Type B pancreatic cell (in vitro differentiated cells): ENCODE results near the gene TARS2. TPM values are rescaled to one million over a fixed set of nuclear protein-coding genes. Genes with fewer than 3 reads are reported as not detected.

Source experiments
- DNase-seq: peaks from one replicate; pipeline ENCODE4 v3.0.0; 2021; ENCODE audit warnings: mixed read lengths; ENCODE audit not compliant: unreplicated experiment; ENCODE audit errors: extremely low spot score
- H3K27ac Mint-ChIP-seq: 2 replicates; pipeline ENCODE4 v1.8.0; 2021; ENCODE audit warnings: mild to moderate bottlenecking, mixed read lengths
- H3K27me3 Mint-ChIP-seq: 2 replicates; pipeline ENCODE4 v1.8.0; 2021; ENCODE audit warnings: mixed read lengths
- H3K36me3 Mint-ChIP-seq: 2 replicates; pipeline ENCODE4 v1.8.0; 2021; ENCODE audit warnings: mixed read lengths
- H3K4me1 Mint-ChIP-seq: one replicate; pipeline ENCODE4 v1.8.0; 2021; ENCODE audit warnings: mixed read lengths; ENCODE audit not compliant: unreplicated experiment
- H3K4me3 Mint-ChIP-seq: 2 replicates; pipeline ENCODE4 v1.8.0; 2021; ENCODE audit warnings: mild to moderate bottlenecking, mixed read lengths
- H3K9me3 Mint-ChIP-seq: 2 replicates; pipeline ENCODE4 v1.8.0; 2021; ENCODE audit warnings: mixed read lengths
- total RNA-seq: library from RNA; stranded (reverse); gene quantifications from 2 replicates; pipeline ENCODE4 v1.2.1, GENCODE V29; 2021; ENCODE audit warnings: low replicate concordance
- TF ChIP-seq, protein P1 (sequence below): fragments of 200-600 bp; sonication (generic); conservative IDR thresholded peaks from 2 replicates; pipeline ENCODE4 v1.5.0; 2021; ENCODE audit warnings: antibody characterized with exemption, mild to moderate bottlenecking

TARS2 gene
- total RNA-seq, 1 donor from 2014 or later = 36.6 TPM

DNA sequence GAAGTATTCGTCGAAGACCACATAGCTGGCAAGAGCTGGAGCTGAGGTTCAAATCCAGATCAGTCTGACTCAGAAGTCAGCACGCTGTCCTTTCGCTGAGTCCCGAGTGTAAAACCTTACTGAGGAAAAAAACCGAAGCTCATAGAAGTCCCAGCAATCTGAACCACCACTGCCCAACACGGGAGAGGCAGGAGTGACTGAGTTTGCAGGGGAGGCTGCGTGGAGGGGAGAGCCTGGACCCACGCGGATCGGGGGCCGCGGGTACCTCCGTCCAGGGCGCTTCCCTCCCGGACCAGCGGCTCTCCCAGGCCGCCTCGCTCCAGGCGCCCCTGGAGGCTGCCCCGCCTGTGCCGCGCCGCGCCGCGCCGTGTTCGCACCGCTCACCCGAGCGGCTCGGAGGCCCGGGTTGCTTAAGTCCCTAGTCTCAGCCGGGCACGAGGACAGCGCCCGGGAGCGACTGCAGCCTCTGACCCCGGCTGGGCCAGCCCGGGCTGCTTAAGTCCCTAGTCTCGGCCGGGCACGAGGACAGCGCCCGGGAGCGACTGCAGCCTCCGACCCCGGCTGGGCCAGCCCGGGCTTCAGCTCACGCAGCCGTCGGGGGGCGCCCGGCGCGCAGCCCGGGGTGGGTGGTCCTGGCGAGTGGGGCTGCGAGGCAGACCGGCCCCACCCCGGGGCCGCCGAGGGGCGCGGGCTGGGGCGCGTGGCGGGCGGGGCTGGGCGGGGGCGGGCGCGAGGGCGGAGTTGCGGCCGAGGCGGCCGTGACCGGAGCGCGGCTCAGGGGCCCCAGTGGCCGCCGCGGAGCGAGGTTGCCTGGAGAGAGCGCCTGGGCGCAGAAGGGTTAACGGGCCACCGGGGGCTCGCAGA lies 61.6 kb downstream of the TARS2 start, which contains the start of gene ADAMTSL4:
Gene ADAMTSL4, plus strand, starts transcription at position 777 of the 864 bp plus-strand sequence. CDS start 2,881 bp downstream, outside the sequence.
- peaks cover 31% of the 10 kb centered on the region for H3K4me1 Mint-ChIP-seq
- peak within 1 kb of the TSS; percentile 87 for H3K27ac Mint-ChIP-seq
- H3K4me3 Mint-ChIP-seq = peak within 1 kb of the TSS; percentile 89
- TF ChIP-seq, protein P1, sequence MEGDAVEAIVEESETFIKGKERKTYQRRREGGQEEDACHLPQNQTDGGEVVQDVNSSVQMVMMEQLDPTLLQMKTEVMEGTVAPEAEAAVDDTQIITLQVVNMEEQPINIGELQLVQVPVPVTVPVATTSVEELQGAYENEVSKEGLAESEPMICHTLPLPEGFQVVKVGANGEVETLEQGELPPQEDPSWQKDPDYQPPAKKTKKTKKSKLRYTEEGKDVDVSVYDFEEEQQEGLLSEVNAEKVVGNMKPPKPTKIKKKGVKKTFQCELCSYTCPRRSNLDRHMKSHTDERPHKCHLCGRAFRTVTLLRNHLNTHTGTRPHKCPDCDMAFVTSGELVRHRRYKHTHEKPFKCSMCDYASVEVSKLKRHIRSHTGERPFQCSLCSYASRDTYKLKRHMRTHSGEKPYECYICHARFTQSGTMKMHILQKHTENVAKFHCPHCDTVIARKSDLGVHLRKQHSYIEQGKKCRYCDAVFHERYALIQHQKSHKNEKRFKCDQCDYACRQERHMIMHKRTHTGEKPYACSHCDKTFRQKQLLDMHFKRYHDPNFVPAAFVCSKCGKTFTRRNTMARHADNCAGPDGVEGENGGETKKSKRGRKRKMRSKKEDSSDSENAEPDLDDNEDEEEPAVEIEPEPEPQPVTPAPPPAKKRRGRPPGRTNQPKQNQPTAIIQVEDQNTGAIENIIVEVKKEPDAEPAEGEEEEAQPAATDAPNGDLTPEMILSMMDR = peak; percentile 46
- no peaks in the 10 kb centered on the region for H3K36me3 Mint-ChIP-seq
- H3K27me3 Mint-ChIP-seq = peaks cover 4% of the 10 kb centered on the region
- no peaks in the 10 kb centered on the region for H3K9me3 Mint-ChIP-seq
- DNase-seq = no peak

DNA sequence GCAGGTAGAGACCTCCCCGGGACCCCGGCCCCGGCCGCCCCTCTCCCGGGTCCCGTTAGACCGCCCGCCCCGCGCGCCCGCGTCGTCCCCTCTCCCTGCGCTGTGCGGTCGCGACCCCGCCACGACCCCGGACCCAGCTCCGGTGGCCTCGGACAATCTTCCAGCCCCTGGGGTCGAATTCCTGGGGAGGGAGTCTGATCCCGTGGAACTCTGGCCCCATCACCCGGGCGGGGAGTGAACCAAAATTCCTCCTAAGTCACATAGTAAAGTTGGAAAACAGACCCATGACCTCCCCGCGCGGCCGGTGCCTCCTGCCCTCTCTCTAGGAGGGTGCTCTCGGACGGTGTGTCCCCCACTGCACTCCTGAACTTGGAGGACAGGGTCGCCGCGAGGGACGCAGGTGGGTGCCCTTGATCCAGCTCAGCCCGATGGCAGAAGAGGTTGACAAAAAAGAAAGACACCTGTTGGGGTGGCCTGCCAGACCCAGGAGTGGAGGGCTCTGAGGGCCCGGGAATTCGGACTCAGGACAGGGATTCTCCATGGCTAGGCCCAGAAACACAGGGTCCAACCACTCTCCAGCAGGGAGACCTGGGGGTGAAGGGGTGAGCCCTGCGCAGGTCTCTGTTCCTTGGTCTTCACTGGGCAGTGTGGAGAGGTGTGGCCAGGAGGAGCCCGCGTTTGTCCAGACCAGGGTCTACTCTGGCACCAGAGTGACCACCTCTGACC lies 62.4 kb downstream of the TARS2 start:
- Mint-ChIP-seq H3K4me3 (peak overlapping the region; percentile 89), H3K9me3 (no peaks in the 10 kb centered on the region), H3K27ac (peak overlapping the region; percentile 87), H3K36me3 (no peaks in the 10 kb centered on the region), H3K4me1 (peaks cover 30% of the 10 kb centered on the region), H3K27me3 (peaks cover 4% of the 10 kb centered on the region)
- TF ChIP-seq, protein P1 = no peak
- no peak for DNase-seq

DNA sequence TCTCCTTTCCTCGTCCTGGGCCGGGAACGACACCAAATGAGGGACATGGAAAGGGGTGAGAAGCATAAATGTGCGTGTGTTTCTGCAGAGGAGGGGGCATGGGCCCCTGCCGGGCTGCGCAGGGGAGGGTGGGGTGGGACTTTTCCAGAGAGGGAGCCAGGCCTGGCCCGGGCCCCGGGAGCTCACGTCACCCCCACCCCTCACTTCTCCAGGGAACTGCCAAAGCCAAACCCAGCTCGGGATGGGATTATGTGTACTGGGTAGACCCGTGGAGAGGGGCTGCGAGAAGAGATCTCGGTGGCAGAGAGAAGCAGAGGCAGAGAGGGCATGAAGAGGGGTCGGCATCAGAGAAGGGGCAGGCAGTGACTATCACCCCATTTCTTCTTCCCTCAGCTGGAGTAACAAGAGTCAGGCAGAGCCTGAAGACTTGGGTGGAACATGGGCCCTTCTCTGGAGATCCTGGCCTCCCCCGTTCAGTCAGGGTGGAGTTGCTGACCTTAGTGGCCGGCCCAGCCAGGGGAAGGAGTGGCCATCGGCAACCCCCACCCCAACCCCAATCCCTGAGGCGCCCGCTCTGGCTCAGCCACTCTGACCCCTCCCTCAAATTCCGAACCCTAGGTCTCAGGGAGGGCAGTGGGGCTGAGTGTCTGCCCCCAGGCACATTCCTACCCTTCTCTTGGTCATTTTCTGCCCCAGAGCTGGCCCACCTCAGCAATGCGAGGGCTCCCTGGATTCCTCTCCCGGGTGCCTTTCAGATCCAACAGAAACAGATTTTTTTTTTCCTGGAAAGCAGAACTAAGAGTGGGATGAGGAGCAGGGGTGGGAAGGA lies 63.2 kb downstream of the TARS2 start:
- peak overlapping the region; percentile 67 for H3K4me3 Mint-ChIP-seq
- peaks cover 30% of the 10 kb centered on the region for H3K4me1 Mint-ChIP-seq
- peaks cover 4% of the 10 kb centered on the region for H3K27me3 Mint-ChIP-seq
- TF ChIP-seq, protein P1 = no peak
- no peaks in the 10 kb centered on the region for H3K9me3 Mint-ChIP-seq
- no peaks in the 10 kb centered on the region for H3K36me3 Mint-ChIP-seq
- no peak for DNase-seq
- peak overlapping the region; percentile 81 for H3K27ac Mint-ChIP-seq

DNA sequence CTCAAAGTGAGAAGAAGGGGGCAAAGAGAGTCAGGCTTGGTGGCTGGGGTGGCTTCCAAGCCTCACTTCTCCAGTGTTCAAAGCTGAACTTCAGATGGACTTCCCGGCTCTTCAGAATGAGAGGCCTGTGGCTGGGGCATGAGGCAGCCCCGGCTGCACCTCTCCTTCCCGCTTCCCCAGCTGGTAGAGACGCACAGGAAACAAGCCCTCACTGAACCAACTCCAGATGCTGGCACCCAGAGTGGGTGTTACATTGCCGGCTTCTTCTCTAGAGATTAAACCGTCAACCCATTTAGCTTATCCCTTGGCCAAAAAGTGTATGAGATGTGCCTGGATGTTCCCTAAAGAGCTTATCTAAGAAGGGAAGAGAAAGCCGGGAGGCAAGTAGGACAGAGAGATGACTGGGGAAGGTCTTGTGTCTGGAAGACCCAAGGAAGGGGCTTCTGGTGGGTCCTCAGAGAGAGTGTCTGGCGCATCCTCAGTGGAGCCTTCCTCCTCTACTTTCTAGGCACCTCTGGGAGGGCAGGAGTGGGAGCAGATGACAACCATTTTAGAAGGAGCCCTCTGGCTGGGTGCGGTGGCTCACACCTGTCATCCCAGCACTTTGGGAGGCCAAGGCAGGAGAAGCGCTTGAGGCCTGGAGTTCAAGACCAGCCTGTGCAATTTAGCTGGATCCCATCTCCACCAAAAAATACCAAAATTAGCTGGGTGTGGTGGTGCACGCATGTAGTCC lies 64.0 kb downstream of the TARS2 start:
- H3K27ac Mint-ChIP-seq = peak overlapping the region; percentile 81
- no peaks in the 10 kb centered on the region for H3K36me3 Mint-ChIP-seq
- TF ChIP-seq, protein P1 = no peak
- H3K4me1 Mint-ChIP-seq = peaks cover 30% of the 10 kb centered on the region
- peaks cover 4% of the 10 kb centered on the region for H3K27me3 Mint-ChIP-seq
- no peak for DNase-seq
- H3K9me3 Mint-ChIP-seq = no peaks in the 10 kb centered on the region
- H3K4me3 Mint-ChIP-seq = peak overlapping the region; percentile 21

DNA sequence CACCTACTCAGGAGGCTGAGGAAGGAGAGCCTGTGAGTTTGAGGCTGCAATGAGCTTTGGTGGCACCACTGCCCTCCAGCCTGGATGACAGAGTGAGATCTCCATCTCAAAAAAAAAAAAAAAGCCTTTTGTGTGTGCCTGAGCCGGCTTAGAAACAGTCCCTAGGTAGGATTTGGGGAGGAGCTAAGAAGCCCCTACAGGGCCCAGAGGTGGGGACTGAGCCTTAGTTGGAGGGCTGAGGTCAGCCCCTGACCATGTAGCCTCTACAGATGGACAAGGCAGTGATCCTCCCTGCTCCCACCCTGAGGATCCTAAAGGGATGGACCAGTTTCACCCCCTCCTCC lies 64.5 kb downstream of the TARS2 start:
- Mint-ChIP-seq H3K4me1 (peaks cover 26% of the 10 kb centered on the region), H3K4me3 (peak overlapping the region; percentile 21), H3K27ac (peak overlapping the region; percentile 81), H3K27me3 (peaks cover 4% of the 10 kb centered on the region), H3K36me3 (no peaks in the 10 kb centered on the region), H3K9me3 (no peaks in the 10 kb centered on the region)
- DNase-seq = no peak
- TF ChIP-seq, protein P1 = no peak
